ENCODE results near the gene COL9A3.

Gene COL9A3

GRCh38 chr20:62780204-62780603 lies 36.6 kb upstream of the COL9A3 start:
- peaks cover 0 to 10% of the 10 kb centered on the region in 2 donors for H3K4me1 ChIP-seq (ENCODE audit: control insufficient read depth in 1 of 2, insufficient read depth in 2 of 2, low read length in 2 of 2)
- H3K9me3 ChIP-seq (ENCODE audit: control insufficient read depth in 1 of 2, low read length in 2 of 2), result no peaks in the 10 kb centered on the region
- no peaks in the 10 kb centered on the region for H3K36me3 ChIP-seq (ENCODE audit: control insufficient read depth in 1 of 2, insufficient read depth in 2 of 2, low read length in 2 of 2)
- H3K27ac ChIP-seq (ENCODE audit: low read length), result no peak overlapping the region
- no peaks in the 10 kb centered on the region for H3K27me3 ChIP-seq (ENCODE audit: low read depth, low read length)
- H3K4me3 ChIP-seq (ENCODE audit: low read depth in 1 of 2, low read length in 2 of 2), result no peak overlapping the region

- Histone ChIP-seq H3K4me1 (ENCODE audit: control insufficient read depth in 1 of 2, insufficient read depth in 2 of 2, low read length in 2 of 2) (peaks cover 0 to 12% of the 10 kb centered on the region in 2 donors), H3K36me3 (ENCODE audit: control insufficient read depth in 1 of 2, insufficient read depth in 2 of 2, low read length in 2 of 2) (no peaks in the 10 kb centered on the region), H3K27ac (ENCODE audit: low read length) (no peak overlapping the region), H3K27me3 (ENCODE audit: low read depth, low read length) (no peaks in the 10 kb centered on the region), H3K4me3 (ENCODE audit: low read depth in 1 of 2, low read length in 2 of 2) (no peak overlapping the region), H3K9me3 (ENCODE audit: control insufficient read depth in 1 of 2, low read length in 2 of 2) (no peaks in the 10 kb centered on the region)
Measured at GRCh38 chr20:62780696-62781095, 36.2 kb upstream of the COL9A3 start.

- Histone ChIP-seq H3K4me3 (ENCODE audit: low read depth in 1 of 2, low read length in 2 of 2) (no peak overlapping the region), H3K27ac (ENCODE audit: low read length) (no peak overlapping the region), H3K4me1 (ENCODE audit: control insufficient read depth in 1 of 2, insufficient read depth in 2 of 2, low read length in 2 of 2) (peaks cover 0 to 18% of the 10 kb centered on the region in 2 donors), H3K36me3 (ENCODE audit: control insufficient read depth in 1 of 2, insufficient read depth in 2 of 2, low read length in 2 of 2) (no peaks in the 10 kb centered on the region), H3K9me3 (ENCODE audit: control insufficient read depth in 1 of 2, low read length in 2 of 2) (no peaks in the 10 kb centered on the region), H3K27me3 (ENCODE audit: low read depth, low read length) (no peaks in the 10 kb centered on the region)
Measured at GRCh38 chr20:62782149-62782892, 34.5 kb upstream of the COL9A3 start.

- H3K9me3 ChIP-seq (ENCODE audit: control insufficient read depth in 1 of 2, low read length in 2 of 2), result no peaks in the 10 kb centered on the region
- no peaks in the 10 kb centered on the region for H3K36me3 ChIP-seq (ENCODE audit: control insufficient read depth in 1 of 2, insufficient read depth in 2 of 2, low read length in 2 of 2)
- no peak overlapping the region for H3K4me3 ChIP-seq (ENCODE audit: low read depth in 1 of 2, low read length in 2 of 2)
- peaks cover 0 to 18% of the 10 kb centered on the region in 2 donors for H3K4me1 ChIP-seq (ENCODE audit: control insufficient read depth in 1 of 2, insufficient read depth in 2 of 2, low read length in 2 of 2)
- no peaks in the 10 kb centered on the region for H3K27me3 ChIP-seq (ENCODE audit: low read depth, low read length)
- no peak overlapping the region for H3K27ac ChIP-seq (ENCODE audit: low read length)
Measured at GRCh38 chr20:62782893-62783278, 34.0 kb upstream of the COL9A3 start.

DNA sequence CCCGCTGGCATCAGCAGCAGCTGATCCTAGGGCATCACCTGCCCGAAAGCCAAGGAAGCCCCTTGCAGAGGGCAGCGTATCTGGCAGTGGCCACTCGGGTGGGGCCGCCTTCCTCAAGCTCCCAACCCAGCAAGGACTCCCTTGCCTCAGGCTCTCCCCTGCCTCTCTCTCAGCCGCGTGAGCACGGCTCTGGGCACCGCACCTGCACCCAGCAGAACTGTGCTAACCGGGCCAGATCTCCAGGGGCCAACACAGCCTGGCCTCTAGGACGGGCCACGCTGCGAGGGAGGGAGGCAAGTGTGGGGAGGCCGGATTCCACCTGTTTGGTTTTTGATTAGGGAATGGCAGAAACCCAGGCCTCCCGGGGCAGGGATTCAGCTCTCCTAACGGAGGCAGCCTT lies 32.4 kb upstream of the COL9A3 start:
- Histone ChIP-seq H3K27me3 (ENCODE audit: low read depth, low read length) (no peaks in the 10 kb centered on the region), H3K4me1 (ENCODE audit: control insufficient read depth in 1 of 2, insufficient read depth in 2 of 2, low read length in 2 of 2) (peaks cover 0 to 18% of the 10 kb centered on the region in 2 donors), H3K4me3 (ENCODE audit: low read depth in 1 of 2, low read length in 2 of 2) (no peak overlapping the region), H3K27ac (ENCODE audit: low read length) (no peak overlapping the region), H3K9me3 (ENCODE audit: control insufficient read depth in 1 of 2, low read length in 2 of 2) (no peaks in the 10 kb centered on the region), H3K36me3 (ENCODE audit: control insufficient read depth in 1 of 2, insufficient read depth in 2 of 2, low read length in 2 of 2) (no peaks in the 10 kb centered on the region)

DNA sequence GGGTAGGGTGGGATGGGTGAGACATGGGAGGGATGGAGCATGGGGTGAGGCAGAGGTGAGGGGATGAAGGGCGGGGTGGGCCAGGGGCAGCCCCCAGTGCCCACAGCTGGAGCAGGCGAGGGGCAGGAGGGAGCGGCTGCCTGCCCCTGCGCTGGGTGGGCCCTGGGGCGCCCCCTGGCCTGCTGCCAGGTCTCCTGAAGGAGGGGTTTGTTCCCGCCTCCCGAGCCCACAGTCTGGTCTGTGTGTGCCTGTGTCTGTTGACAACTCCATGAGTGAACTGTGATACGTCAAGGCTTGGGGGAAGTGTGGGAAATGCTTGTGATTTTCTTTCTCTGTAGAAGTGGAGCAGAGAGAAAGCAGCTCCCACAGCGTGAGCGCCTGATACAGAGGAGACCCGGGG lies 31.5 kb upstream of the COL9A3 start:
- peaks cover 0 to 18% of the 10 kb centered on the region in 2 donors for H3K4me1 ChIP-seq (ENCODE audit: control insufficient read depth in 1 of 2, insufficient read depth in 2 of 2, low read length in 2 of 2)
- no peaks in the 10 kb centered on the region for H3K36me3 ChIP-seq (ENCODE audit: control insufficient read depth in 1 of 2, insufficient read depth in 2 of 2, low read length in 2 of 2)
- H3K4me3 ChIP-seq (ENCODE audit: low read depth in 1 of 2, low read length in 2 of 2), result no peak overlapping the region
- H3K27ac ChIP-seq (ENCODE audit: low read length), result no peak overlapping the region
- H3K9me3 ChIP-seq (ENCODE audit: control insufficient read depth in 1 of 2, low read length in 2 of 2), result no peaks in the 10 kb centered on the region
- H3K27me3 ChIP-seq (ENCODE audit: low read depth, low read length), result no peaks in the 10 kb centered on the region

DNA sequence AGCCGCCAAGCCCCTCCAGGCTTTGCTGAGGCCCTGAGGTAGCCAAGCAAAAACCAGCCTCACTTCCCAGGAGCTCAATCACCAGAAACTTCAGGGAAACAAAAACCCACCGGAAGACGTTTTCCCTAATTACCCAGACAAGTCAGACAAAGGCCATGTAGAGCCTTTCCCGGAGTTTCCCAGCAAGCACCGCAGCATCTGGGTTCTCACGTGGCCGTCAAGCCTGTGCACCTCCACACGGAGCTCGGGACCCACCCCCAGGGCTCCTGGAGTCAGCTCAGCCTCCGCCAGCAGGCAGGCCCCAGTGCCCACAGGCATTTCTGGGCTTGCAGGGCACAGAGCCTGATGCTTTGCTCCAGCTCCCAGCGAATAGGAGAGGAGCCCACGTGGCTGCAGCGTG lies 30.7 kb upstream of the COL9A3 start:
- no peaks in the 10 kb centered on the region for H3K9me3 ChIP-seq (ENCODE audit: control insufficient read depth in 1 of 2, low read length in 2 of 2)
- H3K4me3 ChIP-seq (ENCODE audit: low read depth in 1 of 2, low read length in 2 of 2), result no peak overlapping the region
- H3K27ac ChIP-seq (ENCODE audit: low read length), result no peak overlapping the region
- H3K27me3 ChIP-seq (ENCODE audit: low read depth, low read length), result no peaks in the 10 kb centered on the region
- H3K36me3 ChIP-seq (ENCODE audit: control insufficient read depth in 1 of 2, insufficient read depth in 2 of 2, low read length in 2 of 2), result no peaks in the 10 kb centered on the region
- H3K4me1 ChIP-seq (ENCODE audit: control insufficient read depth in 1 of 2, insufficient read depth in 2 of 2, low read length in 2 of 2), result peaks cover 0 to 18% of the 10 kb centered on the region in 2 donors

DNA sequence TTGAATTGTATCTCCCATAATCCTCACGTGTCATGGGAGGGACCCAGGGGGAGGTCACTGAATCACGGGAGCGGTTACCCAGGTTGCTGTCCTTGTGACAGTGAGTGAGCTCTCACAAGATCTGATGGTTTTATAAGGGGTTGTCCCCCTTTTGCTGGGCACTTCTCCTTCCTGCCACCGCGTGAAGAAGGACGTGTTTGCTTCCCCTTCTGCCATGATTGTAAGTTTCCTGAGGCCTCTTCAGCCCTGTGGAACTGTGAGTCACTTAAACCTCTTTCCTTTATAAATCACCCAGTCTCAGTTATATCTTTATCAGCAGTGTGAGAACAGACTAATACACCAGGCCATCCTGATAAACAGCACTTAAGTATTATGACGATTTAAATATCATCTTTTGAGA lies 29.5 kb upstream of the COL9A3 start:
- Histone ChIP-seq H3K36me3 (ENCODE audit: control insufficient read depth in 1 of 2, insufficient read depth in 2 of 2, low read length in 2 of 2) (no peaks in the 10 kb centered on the region), H3K4me1 (ENCODE audit: control insufficient read depth in 1 of 2, insufficient read depth in 2 of 2, low read length in 2 of 2) (peaks cover 0 to 24% of the 10 kb centered on the region in 2 donors), H3K4me3 (ENCODE audit: low read depth in 1 of 2, low read length in 2 of 2) (no peak overlapping the region), H3K9me3 (ENCODE audit: control insufficient read depth in 1 of 2, low read length in 2 of 2) (no peaks in the 10 kb centered on the region), H3K27ac (ENCODE audit: low read length) (no peak overlapping the region), H3K27me3 (ENCODE audit: low read depth, low read length) (no peaks in the 10 kb centered on the region)

GRCh38 chr20:62787866-62788265 lies 29.0 kb upstream of the COL9A3 start:
- Histone ChIP-seq H3K9me3 (ENCODE audit: control insufficient read depth in 1 of 2, low read length in 2 of 2) (no peaks in the 10 kb centered on the region), H3K4me3 (ENCODE audit: low read depth in 1 of 2, low read length in 2 of 2) (no peak overlapping the region), H3K27ac (ENCODE audit: low read length) (no peak overlapping the region), H3K4me1 (ENCODE audit: control insufficient read depth in 1 of 2, insufficient read depth in 2 of 2, low read length in 2 of 2) (peaks cover 0 to 18% of the 10 kb centered on the region in 2 donors), H3K36me3 (ENCODE audit: control insufficient read depth in 1 of 2, insufficient read depth in 2 of 2, low read length in 2 of 2) (no peaks in the 10 kb centered on the region), H3K27me3 (ENCODE audit: low read depth, low read length) (no peaks in the 10 kb centered on the region)

- Histone ChIP-seq H3K27ac (ENCODE audit: low read length) (no peak overlapping the region), H3K4me1 (ENCODE audit: control insufficient read depth in 1 of 2, insufficient read depth in 2 of 2, low read length in 2 of 2) (peaks cover 0 to 19% of the 10 kb centered on the region in 2 donors), H3K36me3 (ENCODE audit: control insufficient read depth in 1 of 2, insufficient read depth in 2 of 2, low read length in 2 of 2) (no peaks in the 10 kb centered on the region), H3K4me3 (ENCODE audit: low read depth in 1 of 2, low read length in 2 of 2) (no peak overlapping the region), H3K27me3 (ENCODE audit: low read depth, low read length) (no peaks in the 10 kb centered on the region), H3K9me3 (ENCODE audit: control insufficient read depth in 1 of 2, low read length in 2 of 2) (no peaks in the 10 kb centered on the region)
Measured at GRCh38 chr20:62788607-62789006, 28.2 kb upstream of the COL9A3 start.

- no peak overlapping the region for H3K27ac ChIP-seq (ENCODE audit: low read length)
- H3K9me3 ChIP-seq (ENCODE audit: control insufficient read depth in 1 of 2, low read length in 2 of 2), result no peaks in the 10 kb centered on the region
- H3K27me3 ChIP-seq (ENCODE audit: low read depth, low read length), result no peaks in the 10 kb centered on the region
- H3K4me1 ChIP-seq (ENCODE audit: control insufficient read depth in 1 of 2, insufficient read depth in 2 of 2, low read length in 2 of 2), result peaks cover 0 to 27% of the 10 kb centered on the region in 2 donors
- no peaks in the 10 kb centered on the region for H3K36me3 ChIP-seq (ENCODE audit: control insufficient read depth in 1 of 2, insufficient read depth in 2 of 2, low read length in 2 of 2)
- H3K4me3 ChIP-seq (ENCODE audit: low read depth in 1 of 2, low read length in 2 of 2), result no peak overlapping the region
Measured at GRCh38 chr20:62790075-62790474, 26.8 kb upstream of the COL9A3 start.

All from muscle layer of duodenum (tissue), 2 donors.